Vagina (tissue), 2 donors: Measurements from ENCODE around the gene INHBE.

Experiments used
- CTCF ChIP-seq, 3 experiments: fragments of 450-650 bp in 2 of 3; fragments of 200-600 bp in 1 of 3; sonication (generic) in 1 of 3; IDR thresholded peaks; one replicate each; pipeline ENCODE4 v1.5.1; 2017 to 2019; ENCODE audit warnings: antibody characterized with exemption in 3 of 3, mild to moderate bottlenecking in 2 of 3, moderate library complexity in 2 of 3
- POLR2A ChIP-seq, 2 donors: fragments of 450-650 bp; IDR thresholded peaks; one replicate each; pipeline ENCODE4 v1.6.1; 2017; ENCODE audit warnings: antibody characterized with exemption in 2 of 2, mild to moderate bottlenecking in 2 of 2, moderate library complexity in 2 of 2

- TF ChIP-seq CTCF (IDR thresholded peaks at IDR 0.05), result no peak
- TF ChIP-seq POLR2A (IDR thresholded peaks at IDR 0.05), result no peak
Observed at GRCh38 chr12:57434517-57435223, 20.4 kb upstream of the INHBE start, which contains the start of gene INHBC.
